Chondrocyte (in vitro differentiated cells): ENCODE results near the gene MAST2. TPM values are rescaled to one million over a fixed set of nuclear protein-coding genes. Genes with fewer than 3 reads are reported as not detected.

Experiments
- DNase-seq: peaks from one replicate; pipeline ENCODE4 v3.0.0; 2021; ENCODE audit warnings: mixed read lengths, low spot score
- H3K27ac Mint-ChIP-seq: one replicate; pipeline ENCODE4 v1.8.0; 2021; ENCODE audit warnings: mild to moderate bottlenecking, moderate library complexity, mixed read lengths; ENCODE audit not compliant: unreplicated experiment
- H3K27me3 Mint-ChIP-seq: 2 replicates; pipeline ENCODE4 v1.8.0; 2021; ENCODE audit warnings: low read depth, mixed read lengths
- H3K36me3 Mint-ChIP-seq: 2 replicates; pipeline ENCODE4 v1.8.0; 2021; ENCODE audit warnings: low read depth, mixed read lengths
- H3K4me1 Mint-ChIP-seq: 2 replicates; pipeline ENCODE4 v1.8.0; 2021; ENCODE audit warnings: low read depth, mild to moderate bottlenecking, mixed read lengths
- H3K4me3 Mint-ChIP-seq: one replicate; pipeline ENCODE4 v1.8.0; 2021; ENCODE audit warnings: mild to moderate bottlenecking, moderate library complexity, mixed read lengths; ENCODE audit not compliant: unreplicated experiment
- H3K9me3 Mint-ChIP-seq: 2 replicates; pipeline ENCODE4 v1.8.0; 2021; ENCODE audit warnings: low read depth, mixed read lengths
- CTCF ChIP-seq: fragments of 200-600 bp; sonication (generic); IDR thresholded peaks from 2 replicates; pipeline ENCODE4 v1.5.0; 2021; ENCODE audit warnings: antibody characterized with exemption, mild to moderate bottlenecking, moderate library complexity
- total RNA-seq: library from RNA; stranded (reverse); gene quantifications from 3 replicates; pipeline ENCODE4 v1.2.1, GENCODE V29; 2021

Gene MAST2
- total RNA-seq, 1 donor from 2014 or later, result 53.2 TPM

- H3K36me3 Mint-ChIP-seq, result peaks cover 9% of the 10 kb centered on the region
- TF ChIP-seq CTCF, result no peak
- DNase-seq, result no peak
- H3K4me3 Mint-ChIP-seq, result no peak overlapping the region
- H3K27me3 Mint-ChIP-seq, result no peaks in the 10 kb centered on the region
- no peak overlapping the region for H3K27ac Mint-ChIP-seq
- peaks cover 18% of the 10 kb centered on the region for H3K4me1 Mint-ChIP-seq
- H3K9me3 Mint-ChIP-seq, result no peaks in the 10 kb centered on the region
Measured at GRCh38 chr1:45809761-45810160, 6.3 kb downstream of the MAST2 start.

- Mint-ChIP-seq H3K4me1 (peaks cover 5% of the 10 kb centered on the region), H3K36me3 (peaks cover 3% of the 10 kb centered on the region), H3K27me3 (no peaks in the 10 kb centered on the region), H3K27ac (no peak overlapping the region), H3K9me3 (peaks cover 5% of the 10 kb centered on the region), H3K4me3 (no peak overlapping the region)
- TF ChIP-seq CTCF, result no peak
- DNase-seq, result no peak
Measured at GRCh38 chr1:45814776-45815175, 11.4 kb downstream of the MAST2 start.

- peaks cover 3% of the 10 kb centered on the region for H3K36me3 Mint-ChIP-seq
- no peak overlapping the region for H3K27ac Mint-ChIP-seq
- no peaks in the 10 kb centered on the region for H3K27me3 Mint-ChIP-seq
- H3K4me1 Mint-ChIP-seq, result peaks cover 5% of the 10 kb centered on the region
- DNase-seq, result no peak
- TF ChIP-seq CTCF, result no peak
- H3K9me3 Mint-ChIP-seq, result peaks cover 5% of the 10 kb centered on the region
- no peak overlapping the region for H3K4me3 Mint-ChIP-seq
Measured at GRCh38 chr1:45815667-45816458, 12.5 kb downstream of the MAST2 start.

GRCh38 chr1:45820173-45820572 is 16.8 kb downstream of the MAST2 start:
- peaks cover 8% of the 10 kb centered on the region for H3K9me3 Mint-ChIP-seq
- H3K27me3 Mint-ChIP-seq, result no peaks in the 10 kb centered on the region
- peaks cover 8% of the 10 kb centered on the region for H3K36me3 Mint-ChIP-seq
- no peak for TF ChIP-seq CTCF
- peak overlapping the region; percentile 41 for H3K27ac Mint-ChIP-seq
- H3K4me3 Mint-ChIP-seq, result no peak overlapping the region
- peaks cover 5% of the 10 kb centered on the region for H3K4me1 Mint-ChIP-seq
- DNase-seq, result no peak

- Mint-ChIP-seq H3K27ac (peak overlapping the region; percentile 41), H3K36me3 (peaks cover 10% of the 10 kb centered on the region), H3K9me3 (peaks cover 8% of the 10 kb centered on the region), H3K27me3 (no peaks in the 10 kb centered on the region), H3K4me3 (no peak overlapping the region), H3K4me1 (peaks cover 5% of the 10 kb centered on the region)
- no peak for TF ChIP-seq CTCF
- no peak for DNase-seq
Measured at GRCh38 chr1:45820788-45821187, 17.4 kb downstream of the MAST2 start.
